Epithelial cell of prostate (primary cell): ENCODE results near the gene EPM2A.
"Not testable (repeated sequence)": the region's sequence is repeated elsewhere in the genome, so short reads cannot be mapped to it uniquely, and the experiment has no call there.

ENCODE experiments used
- DNase-seq: peaks from one replicate; pipeline ENCODE4 v3.0.0-alpha.2; 2011; ENCODE audit warnings: low read depth, low spot score
- H3K27ac ChIP-seq: fragments of 450-650 bp; 2 replicates; pipeline ENCODE4 v1.5.1; 2017; ENCODE audit warnings: mild to moderate bottlenecking

Gene EPM2A

GRCh38 chr6:145733207-145733606 is 2.1 kb downstream of the EPM2A start:
- DNase-seq: no peak
- H3K27ac ChIP-seq: no peak overlapping the region

GRCh38 chr6:145731447-145731846 is 3.9 kb downstream of the EPM2A start:
- no peak for DNase-seq
- no peak overlapping the region for H3K27ac ChIP-seq

DNA sequence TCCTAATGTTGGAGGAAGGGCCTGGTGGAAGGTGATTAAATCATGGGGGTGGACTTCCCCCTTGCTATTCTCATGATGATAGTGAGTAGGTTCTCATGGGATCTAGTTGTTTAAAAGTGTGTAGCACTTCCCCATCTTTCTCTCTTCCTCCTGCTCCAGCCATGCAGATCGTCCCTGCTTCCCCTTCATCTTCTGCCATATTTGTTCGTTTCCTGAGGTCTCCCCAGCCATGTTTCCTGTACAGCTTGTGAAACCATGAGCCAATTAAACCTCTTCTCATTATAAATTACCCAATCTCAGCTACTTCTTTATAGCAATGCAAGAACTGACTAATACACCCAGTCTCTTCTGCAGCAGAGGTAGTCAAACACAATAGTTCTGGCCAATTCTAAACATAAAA is 5.4 kb downstream of the EPM2A start:
- no peak overlapping the region for H3K27ac ChIP-seq
- no peak for DNase-seq

GRCh38 chr6:145728444-145729385 is 6.6 kb downstream of the EPM2A start:
- no peak overlapping the region for H3K27ac ChIP-seq
- DNase-seq: no peak

DNA sequence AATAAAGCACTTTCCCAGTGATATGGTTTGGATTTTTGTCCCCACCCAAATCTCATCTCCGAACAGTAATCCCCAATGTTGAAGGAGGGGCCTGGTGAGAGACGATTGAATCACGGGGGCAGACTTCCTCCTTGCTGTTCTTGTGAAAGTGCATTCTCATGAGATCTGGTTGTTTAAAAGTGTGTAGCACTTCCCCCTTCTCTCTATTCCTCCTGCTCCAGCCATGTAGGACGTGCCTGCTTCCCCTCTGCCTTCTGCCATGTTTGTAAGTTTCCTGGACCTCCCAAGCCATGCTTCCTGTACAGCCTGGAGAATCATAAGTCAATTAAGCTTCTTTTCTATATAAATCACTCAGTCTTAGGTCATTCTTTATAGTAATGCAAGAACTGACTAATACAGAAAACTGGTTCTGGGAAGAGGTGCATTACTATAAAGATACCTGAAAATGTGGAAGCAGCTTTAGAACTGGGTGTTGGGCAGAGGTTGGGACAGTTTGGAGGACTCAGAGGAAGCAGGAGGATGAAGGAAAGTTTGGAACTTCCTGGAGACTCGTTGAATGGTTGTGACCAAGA is 7.4 kb downstream of the EPM2A start:
- no peak for DNase-seq
- H3K27ac ChIP-seq: no peak overlapping the region

GRCh38 chr6:145725570-145725969 is 9.8 kb downstream of the EPM2A start:
- DNase-seq: no peak
- no peak overlapping the region for H3K27ac ChIP-seq

GRCh38 chr6:145723646-145724045 is 11.7 kb downstream of the EPM2A start:
- H3K27ac ChIP-seq: no peak overlapping the region
- no peak for DNase-seq

DNA sequence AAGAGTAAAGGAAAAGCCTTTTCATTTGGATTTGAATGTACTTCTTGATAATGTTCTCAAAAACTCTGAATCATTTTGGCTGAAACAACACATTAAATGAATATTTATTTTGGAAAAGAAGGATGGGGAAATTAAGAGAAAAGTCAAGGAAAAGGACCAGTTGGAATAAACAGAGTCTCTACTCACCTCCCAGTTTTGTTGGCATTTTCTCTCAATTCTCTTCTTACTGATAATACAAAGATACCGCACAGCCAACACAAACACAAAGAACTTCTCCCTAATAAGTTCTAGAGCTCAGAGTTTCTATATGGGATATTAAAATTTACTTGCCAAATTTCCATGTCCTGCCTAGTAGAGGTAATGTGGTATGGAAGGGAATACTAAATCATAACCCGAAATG is 13.1 kb downstream of the EPM2A start:
- DNase-seq: no peak
- H3K27ac ChIP-seq: no peak overlapping the region

- DNase-seq: no peak
- no peak overlapping the region for H3K27ac ChIP-seq
These were observed 14.2 kb downstream of the EPM2A start for GRCh38 chr6:145721144-145721543.

DNA sequence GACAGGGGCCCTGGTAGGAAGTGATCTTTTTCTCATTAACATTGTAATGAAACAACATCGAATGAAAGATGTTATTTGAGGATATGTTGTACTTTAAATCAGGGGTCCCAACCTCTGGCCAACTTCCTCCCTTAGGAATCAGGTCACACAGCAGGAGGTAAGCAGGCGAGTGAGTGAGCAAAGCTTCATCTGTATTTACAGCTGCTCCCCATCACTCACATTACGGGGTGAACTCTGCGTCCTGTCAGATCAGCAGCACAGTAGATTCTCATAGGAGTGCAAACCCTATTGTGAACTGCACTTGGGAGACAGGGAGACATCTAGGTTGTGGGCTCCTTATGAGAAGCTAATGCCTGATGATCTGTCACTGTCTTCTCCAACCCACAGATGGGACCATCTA is 19.9 kb downstream of the EPM2A start:
- no peak for DNase-seq

DNA sequence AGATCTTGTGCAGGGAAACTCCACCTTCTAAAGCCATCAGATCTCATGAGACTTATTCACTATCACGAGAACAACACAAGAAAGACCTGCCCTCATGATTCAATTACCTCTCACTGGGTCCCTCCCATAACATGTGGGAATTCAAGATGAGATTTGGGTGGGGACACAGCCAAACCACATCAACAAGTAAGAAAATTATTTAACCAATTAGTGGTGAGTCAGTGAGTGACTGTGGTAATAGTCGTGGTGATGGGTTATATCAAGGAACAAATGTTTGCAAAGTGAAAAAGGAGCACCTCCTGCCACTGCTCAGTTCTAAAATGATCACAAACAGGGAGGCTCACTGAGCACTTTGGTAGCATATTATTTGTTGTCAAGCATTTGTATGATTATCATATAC is 20.6 kb downstream of the EPM2A start:
- DNase-seq: no peak
- H3K27ac ChIP-seq: no peak overlapping the region

More for the DNA sequence above, 19.9 kb downstream of the EPM2A start:
- H3K27ac ChIP-seq: no peak overlapping the region

- no peak overlapping the region for H3K27ac ChIP-seq
- no peak for DNase-seq
These were observed 21.5 kb downstream of the EPM2A start for GRCh38 chr6:145713773-145714172.

GRCh38 chr6:145711372-145711771 is 23.9 kb downstream of the EPM2A start:
- H3K27ac ChIP-seq: no peak overlapping the region
- DNase-seq: no peak

- DNase-seq: no peak
- no peak overlapping the region for H3K27ac ChIP-seq
These were observed 27.9 kb downstream of the EPM2A start for GRCh38 chr6:145707397-145707796.

DNA sequence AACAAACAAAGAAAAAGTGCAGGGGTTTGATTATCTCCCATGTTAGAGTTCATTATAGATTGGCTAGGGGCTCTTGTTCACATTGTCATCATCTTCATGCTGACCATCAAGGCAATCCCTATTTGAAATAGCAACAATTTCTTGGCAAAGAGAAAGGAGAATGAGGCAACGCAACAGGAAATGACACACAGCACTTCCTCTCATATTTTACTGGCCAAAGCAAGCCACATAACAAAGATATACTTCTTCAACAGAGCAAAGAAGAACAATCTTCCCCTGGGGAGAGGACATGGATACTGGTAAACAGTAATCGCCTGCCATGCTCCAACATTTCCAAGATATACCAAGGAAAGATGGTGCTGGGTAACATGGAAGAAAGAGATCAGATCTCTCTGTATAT is 29.8 kb downstream of the EPM2A start:
- H3K27ac ChIP-seq: peak overlapping the region; percentile 14
- no peak for DNase-seq

DNA sequence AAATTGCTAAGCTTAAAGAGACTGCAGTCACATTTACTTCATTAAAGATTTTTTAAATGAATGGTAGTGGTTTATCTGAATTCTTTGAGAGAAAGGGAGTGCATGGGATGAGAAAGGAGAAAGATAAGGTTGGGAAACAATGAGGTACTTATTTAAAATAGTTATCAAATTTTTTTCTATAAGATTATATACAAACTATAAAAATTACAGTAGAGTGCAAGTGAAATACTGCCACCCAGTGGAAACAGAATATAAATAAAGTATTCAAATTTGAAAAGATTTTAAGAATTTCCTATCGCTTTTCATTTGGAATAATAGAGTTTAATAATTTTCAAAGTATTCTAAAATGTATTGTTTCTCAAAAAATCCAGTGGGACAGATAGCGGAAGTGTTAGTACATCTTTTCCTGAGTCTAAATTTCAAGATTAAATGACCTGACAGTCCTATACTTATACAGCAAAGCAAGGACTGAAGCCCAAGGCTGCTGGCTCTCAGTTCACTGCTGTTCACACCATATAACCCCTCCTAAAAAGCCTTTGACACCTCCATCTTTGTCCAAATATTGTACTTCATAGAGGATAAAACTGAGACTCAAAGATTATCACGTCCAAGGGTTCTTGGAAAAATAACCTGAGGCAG is 31.1 kb downstream of the EPM2A start:
- no peak overlapping the region for H3K27ac ChIP-seq
- no peak for DNase-seq

- DNase-seq: no peak
- H3K27ac ChIP-seq: peak overlapping the region; percentile 73
These were observed 35.9 kb downstream of the EPM2A start for GRCh38 chr6:145699462-145699861.

DNA sequence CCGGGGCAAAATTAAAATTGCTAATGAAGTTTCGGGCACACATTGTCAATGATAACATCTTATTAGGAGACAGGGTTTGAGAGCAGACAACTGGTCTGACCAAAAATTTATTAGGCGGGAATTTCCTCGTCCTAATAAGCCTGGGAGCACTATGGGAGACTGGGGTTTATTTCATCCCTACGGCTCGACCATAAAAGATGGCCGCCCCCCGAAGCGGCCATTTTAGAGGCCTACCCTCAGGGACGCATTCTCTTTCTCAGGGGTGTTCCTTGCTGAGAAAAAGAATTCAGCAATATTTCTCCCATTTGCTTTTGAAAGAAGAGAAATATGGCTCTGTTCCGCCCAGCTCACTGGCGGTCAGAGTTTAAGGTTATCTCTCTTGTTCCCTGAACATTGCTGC is 37.9 kb downstream of the EPM2A start:
- not testable (repeated sequence) for H3K27ac ChIP-seq, DNase-seq

- no peak for DNase-seq
- no peak overlapping the region for H3K27ac ChIP-seq
These were observed 41.1 kb downstream of the EPM2A start for GRCh38 chr6:145694083-145694737.

GRCh38 chr6:145690969-145691368 is 44.4 kb downstream of the EPM2A start:
- DNase-seq: no peak
- no peak overlapping the region for H3K27ac ChIP-seq

GRCh38 chr6:145689529-145689928 is 45.8 kb downstream of the EPM2A start:
- DNase-seq: no peak
- no peak overlapping the region for H3K27ac ChIP-seq
